OCI-LY7 (cell line): Measurements from ENCODE around the gene AKR7A2.

Experiments
- EZH2phosphoT487 ChIP-seq: fragments of 200-600 bp; sonication (generic); IDR thresholded peaks from 2 replicates; pipeline ENCODE4 v1.6.1; 2018; ENCODE audit warnings: low read depth, borderline replicate concordance, mild to moderate bottlenecking, mixed run types, antibody characterized with exemption, low read length, moderate library complexity, mixed read lengths
- TF ChIP-seq, protein P1 (sequence below): fragments of 200-600 bp; sonication (generic); conservative IDR thresholded peaks from 2 replicates; pipeline ENCODE4 v1.5.1; 2014; ENCODE audit warnings: mild to moderate bottlenecking, antibody characterized with exemption, low read length, moderate library complexity, mixed read lengths

DNA sequence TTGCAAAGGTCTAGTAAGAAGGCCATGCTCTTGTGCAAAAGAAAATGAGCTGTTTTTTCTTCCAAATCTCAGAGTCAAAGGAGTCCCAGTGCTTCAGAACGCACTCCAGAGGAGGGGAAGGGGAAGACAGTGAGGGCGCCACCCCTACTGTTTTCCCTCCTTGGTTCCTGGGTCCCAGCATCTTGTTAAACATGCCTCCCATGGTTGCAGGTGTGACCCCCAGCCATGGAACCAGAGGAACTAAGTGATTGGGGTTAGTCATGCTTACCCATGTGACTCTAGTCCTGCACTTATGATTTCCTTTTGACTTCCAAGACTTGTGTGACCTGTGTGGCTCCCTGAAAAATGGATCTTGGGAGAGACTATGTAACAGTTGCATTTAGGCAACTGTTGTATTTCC lies 17.3 kb downstream of the AKR7A2 start:
- TF ChIP-seq EZH2phosphoT487, result no peak
- TF ChIP-seq, protein P1, sequence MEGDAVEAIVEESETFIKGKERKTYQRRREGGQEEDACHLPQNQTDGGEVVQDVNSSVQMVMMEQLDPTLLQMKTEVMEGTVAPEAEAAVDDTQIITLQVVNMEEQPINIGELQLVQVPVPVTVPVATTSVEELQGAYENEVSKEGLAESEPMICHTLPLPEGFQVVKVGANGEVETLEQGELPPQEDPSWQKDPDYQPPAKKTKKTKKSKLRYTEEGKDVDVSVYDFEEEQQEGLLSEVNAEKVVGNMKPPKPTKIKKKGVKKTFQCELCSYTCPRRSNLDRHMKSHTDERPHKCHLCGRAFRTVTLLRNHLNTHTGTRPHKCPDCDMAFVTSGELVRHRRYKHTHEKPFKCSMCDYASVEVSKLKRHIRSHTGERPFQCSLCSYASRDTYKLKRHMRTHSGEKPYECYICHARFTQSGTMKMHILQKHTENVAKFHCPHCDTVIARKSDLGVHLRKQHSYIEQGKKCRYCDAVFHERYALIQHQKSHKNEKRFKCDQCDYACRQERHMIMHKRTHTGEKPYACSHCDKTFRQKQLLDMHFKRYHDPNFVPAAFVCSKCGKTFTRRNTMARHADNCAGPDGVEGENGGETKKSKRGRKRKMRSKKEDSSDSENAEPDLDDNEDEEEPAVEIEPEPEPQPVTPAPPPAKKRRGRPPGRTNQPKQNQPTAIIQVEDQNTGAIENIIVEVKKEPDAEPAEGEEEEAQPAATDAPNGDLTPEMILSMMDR, result no peak
